NCI-H774 (cell line): ENCODE measurements around the gene HBE1.
"Not testable (repeated sequence)": the region's sequence is repeated elsewhere in the genome, so short reads cannot be mapped to it uniquely, and the experiment has no call there.

Experiments
- DNase-seq: peaks from one replicate; lab custom pipeline; 2025; lab: John Stamatoyannopoulos, UW

Gene HBE1

DNA sequence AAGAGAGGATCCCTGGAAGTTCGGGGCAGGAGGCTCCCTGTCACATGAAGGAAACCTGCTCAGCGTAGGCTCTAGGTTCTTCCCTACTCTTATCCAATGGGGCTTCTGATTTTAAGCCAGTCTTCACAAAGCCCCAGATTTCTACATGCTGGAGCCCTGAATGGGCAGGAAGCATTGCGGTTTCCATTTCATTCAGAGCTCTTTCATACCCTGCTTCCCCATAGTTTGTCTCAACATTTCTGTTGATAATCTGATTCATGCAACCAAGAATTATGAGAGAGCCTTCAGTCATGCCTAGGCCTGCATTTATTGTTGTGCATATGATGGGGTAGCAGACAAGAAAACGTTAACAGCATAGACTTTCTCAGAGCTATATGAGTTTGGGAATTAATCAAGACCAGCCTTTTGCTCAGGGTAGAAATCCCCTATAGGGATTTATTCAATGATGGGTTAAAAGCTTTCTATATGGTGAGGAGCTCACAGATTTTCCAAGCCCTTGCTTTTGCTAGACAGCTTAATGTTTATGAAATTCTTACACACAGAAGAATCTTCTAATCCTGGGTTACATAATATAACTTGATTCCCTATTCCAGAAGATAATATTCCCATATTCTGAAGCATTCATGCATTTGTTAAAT, 16.1 kb upstream of the HBE1 start:
- no peak for DNase-seq

DNA sequence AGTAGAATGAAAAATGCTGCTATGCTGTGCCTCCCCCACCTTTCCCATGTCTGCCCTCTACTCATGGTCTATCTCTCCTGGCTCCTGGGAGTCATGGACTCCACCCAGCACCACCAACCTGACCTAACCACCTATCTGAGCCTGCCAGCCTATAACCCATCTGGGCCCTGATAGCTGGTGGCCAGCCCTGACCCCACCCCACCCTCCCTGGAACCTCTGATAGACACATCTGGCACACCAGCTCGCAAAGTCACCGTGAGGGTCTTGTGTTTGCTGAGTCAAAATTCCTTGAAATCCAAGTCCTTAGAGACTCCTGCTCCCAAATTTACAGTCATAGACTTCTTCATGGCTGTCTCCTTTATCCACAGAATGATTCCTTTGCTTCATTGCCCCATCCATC, 14.9 kb upstream of the HBE1 start:
- no peak for DNase-seq

DNA sequence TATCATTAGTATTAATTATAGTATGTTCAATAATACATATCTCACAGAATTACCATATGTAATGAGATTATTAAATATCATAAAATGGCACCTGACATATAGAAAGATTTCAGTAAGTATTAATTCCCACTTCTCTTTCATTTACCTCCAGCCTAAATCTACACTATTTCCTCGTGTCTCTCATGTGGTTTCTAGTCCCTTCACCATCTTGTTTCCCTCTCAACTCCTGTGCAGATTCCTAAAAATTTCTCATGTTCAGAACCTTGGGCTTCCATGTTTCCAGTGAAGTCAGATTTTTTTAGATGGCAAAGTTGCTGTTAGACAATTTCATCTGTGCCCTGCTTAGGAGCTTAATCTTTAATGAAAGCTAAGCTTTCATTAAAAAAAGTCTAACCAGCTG, 14.1 kb upstream of the HBE1 start:
- no peak for DNase-seq

DNA sequence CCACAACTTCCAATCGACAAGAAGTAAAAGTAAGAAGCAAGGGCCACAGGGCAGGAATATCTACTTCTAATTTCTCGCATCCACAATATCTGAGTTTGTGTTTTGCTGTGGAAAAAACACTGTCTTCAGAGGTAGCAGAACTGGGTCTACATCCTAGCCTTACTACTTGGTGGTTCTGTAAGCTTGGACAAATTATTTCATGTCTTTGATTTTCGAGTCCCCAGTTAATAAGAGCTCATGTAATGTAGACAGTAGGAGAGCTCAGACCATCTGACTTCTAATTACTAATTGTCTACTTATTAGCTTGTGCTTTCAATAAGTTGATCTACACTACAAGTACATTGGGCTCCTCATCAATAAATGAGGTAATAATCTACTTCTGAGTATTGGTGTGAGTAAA, 13.3 kb upstream of the HBE1 start:
- no peak for DNase-seq

DNA sequence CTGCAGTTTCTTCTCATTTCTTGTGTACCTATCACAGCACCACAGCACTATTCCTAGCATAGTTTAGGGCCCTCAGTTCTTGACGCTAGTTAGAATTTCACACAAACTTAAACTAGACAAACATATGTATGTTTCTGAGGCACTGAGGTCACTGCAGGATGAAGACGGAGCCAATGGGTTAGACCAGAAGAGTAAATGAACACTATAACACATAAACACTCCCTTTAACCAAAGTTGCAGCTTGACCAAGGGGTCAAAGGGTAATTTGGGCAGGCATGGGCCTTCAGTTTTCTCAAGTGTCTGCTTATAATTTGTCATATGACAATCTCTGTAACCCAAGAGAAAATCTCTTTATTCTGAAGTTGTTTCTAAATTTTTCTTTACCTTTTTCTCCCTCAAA, 12.9 kb upstream of the HBE1 start:
- no peak for DNase-seq

DNA sequence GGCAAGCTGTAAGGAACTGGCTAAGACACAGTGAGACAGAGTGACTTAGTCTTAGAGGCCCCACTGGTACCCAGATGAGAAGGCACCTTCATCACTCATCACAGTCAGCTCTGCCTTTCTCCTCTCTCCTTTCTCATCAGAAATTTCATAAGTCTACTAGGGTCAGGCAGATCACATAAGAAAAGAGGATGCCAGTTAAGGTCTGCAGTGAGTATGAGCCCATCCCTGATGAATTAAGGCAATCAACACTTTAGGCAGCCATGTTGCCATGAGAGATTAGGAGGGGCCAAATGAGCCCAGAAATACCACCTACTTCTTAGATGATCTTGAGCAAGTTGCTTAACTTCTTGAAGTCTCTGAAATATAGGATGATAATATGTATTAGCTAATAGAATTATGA, 11.9 kb upstream of the HBE1 start:
- no peak for DNase-seq

DNA sequence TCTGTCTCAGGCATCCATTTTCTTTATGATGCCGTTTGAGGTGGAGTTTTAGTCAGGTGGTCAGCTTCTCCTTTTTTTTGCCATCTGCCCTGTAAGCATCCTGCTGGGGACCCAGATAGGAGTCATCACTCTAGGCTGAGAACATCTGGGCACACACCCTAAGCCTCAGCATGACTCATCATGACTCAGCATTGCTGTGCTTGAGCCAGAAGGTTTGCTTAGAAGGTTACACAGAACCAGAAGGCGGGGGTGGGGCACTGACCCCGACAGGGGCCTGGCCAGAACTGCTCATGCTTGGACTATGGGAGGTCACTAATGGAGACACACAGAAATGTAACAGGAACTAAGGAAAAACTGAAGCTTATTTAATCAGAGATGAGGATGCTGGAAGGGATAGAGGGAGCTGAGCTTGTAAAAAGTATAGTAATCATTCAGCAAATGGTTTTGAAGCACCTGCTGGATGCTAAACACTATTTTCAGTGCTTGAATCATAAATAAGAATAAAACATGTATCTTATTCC, 10.9 kb upstream of the HBE1 start:
- peak; percentile 19 for DNase-seq

DNA sequence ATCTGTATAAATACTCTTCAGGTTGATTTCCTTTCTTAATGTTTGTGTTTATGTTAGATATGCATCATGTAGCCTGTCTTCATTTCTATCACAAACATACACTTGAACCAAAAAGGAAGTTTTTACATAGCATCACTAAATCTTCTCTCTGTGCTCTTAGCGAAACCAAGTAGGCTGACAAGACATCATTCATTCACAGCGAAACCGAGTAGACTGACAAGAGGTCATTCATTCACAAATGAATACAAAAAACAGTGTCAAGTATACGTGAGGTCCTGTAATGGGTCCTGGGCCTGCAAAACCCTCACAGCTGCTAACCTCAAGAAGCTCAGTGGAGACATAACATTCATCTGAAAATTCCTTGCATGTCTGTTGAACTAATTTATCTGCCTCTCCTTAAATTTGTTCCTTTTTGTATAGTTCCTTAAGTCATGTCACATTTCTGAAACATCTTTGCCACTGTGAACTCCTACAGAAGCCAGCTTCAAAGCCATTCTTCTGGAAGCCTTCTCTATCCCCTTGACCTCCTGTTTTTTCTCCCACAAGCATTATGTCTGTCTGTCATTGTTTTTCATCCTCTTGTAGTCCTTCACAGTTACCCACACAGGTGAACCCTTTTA, 9.8 kb upstream of the HBE1 start:
- no peak for DNase-seq

DNA sequence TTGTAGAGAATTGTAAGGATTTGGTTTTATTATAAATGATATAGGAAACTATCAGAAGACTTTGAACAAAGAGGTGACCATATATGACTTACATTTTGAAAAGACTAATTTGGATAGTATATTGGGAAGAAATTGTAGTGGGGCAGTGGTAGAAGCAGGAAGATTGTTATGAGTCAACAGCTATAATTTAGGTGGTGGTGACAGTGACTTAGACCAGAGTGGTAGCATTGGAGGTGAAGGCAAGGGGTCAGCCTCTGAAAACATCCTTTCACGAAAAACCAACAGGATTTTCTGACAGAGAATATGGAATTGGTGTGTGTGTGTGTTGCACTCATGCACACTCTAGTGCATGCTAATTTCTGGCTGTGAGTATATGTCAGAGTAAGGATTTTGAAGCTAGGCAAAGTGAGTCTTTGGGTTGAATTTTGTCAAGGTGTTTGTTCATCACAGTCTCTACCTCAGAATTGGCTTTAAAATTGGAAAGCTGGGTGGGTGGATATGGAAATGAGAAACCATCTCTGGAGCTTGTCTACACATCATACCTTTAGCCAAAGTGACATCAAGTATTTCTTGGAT, 8.2 kb upstream of the HBE1 start:
- DNase-seq: no peak

DNA sequence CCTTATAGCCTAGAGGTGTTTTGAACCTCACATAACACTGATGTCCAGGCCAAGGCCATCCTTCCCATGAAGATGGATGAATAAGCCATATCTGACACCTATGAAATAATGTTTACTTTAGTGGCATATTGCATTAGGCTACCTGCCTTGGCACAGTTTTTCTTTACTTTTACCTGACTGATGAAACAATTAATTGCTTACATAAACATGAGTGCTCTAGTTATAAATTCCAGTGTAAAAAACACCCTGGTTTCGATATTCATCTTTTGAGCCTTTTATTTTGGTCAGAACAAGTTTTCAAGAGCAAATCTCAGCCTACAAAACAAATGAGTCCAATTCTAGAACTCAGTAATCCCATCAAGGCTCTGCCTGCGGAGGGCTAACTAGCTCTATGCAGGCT, 7.0 kb upstream of the HBE1 start:
- DNase-seq: no peak

DNA sequence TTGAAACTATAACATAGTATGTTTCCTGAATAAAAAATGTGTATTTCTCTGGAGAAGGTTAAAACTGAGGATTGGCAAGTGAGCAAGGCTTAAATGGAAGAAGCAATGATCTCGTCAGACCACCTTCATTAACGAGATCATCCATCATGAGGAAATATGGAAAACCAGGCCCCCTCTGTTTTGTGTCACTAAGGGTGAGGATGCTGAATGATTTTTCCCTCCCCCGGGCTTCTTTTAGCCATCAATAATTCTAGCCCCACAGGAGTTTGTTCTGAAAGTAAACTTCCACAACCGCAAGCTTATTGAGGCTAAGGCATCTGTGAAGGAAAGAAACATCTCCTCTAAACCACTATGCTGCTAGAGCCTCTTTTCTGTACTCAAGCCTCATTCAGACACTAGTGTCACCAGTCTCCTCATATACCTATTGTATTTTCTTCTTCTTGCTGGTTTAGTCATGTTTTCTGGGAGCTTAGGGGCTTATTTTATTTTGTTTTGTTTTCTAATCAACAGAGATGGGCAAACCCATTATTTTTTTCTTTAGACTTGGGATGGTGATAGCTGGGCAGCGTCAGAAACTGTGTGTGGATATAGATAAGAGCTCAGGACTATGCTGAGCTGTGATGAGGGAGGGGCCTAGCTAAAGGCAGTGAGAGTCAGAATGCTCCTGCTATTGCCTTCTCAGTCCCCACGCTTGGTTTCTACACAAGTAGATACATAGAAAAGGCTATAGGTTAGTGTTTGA, 5.8 kb upstream of the HBE1 start:
- no peak for DNase-seq

DNA sequence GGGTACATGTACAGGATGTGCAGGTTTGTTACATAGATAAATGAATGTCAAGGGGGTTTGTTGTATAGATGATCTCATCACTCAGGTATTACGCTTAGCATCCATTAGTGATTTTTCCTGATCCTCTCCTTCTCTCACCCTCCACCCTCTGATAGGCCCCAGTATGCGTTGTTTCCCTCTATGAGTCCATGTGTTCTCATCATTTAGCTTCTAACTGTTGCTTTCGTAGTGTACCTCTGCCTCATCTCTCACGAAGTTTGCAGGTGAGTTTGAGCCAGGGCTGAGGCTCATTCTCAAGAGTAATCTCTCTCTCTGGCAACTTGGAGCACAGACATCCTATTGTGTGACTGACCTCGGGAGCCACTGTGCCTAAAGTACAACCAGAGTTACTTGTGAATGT, 4.7 kb upstream of the HBE1 start:
- DNase-seq: no peak

DNA sequence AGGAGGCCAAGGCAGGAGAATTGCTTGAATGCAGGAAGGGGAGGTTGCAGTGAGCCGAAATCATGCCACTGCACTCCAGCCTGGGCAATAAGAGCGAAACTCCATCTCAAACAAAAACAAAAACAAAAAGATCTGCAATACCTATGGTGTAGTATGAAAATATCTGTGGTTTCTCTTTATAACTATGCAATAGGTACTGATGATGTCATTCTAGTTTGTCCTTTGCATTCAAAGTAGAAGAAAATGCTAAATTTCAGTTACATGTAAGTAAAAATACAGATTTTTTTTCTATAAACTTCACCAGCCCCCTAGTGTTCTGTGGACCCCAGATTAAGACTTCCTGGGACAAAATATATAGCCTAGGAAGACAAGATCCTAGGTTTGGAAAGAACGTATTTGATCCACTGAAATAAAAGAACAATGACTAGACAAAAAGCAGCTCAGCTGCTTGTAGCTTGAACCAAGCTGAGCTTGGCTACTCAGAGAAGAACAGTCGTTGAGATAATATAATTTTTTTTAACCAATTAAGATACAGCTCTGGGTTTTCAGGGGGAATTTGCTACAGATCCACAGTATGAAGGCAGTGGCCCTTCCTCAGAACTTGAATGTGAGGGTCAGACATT, 2.8 kb upstream of the HBE1 start:
- no peak for DNase-seq

DNA sequence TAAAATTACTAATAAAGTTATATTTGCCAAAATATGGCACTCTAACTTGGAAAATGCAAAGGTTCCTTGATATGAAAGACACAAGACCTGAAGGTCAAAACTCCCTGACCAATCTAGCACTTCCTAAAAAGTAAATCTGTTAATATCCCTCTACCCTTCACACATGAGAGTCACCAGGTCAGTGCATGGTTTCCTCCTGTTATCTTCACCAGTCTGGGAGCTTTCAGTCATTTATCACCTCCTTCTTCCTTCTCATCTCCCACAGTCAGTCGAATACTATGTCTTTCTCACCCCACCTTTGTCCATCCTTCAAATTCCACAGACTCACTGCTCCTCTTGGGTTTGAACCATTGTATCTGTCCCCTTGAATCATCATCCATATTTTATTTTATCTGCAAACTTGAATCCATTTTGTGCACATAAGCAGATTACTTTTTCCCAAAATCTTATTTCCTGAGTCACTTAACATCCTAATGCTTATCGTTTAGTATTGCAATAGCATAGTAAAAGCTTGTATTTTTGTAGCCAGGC, 2.6 kb downstream of the HBE1 start:
- no peak for DNase-seq

DNA sequence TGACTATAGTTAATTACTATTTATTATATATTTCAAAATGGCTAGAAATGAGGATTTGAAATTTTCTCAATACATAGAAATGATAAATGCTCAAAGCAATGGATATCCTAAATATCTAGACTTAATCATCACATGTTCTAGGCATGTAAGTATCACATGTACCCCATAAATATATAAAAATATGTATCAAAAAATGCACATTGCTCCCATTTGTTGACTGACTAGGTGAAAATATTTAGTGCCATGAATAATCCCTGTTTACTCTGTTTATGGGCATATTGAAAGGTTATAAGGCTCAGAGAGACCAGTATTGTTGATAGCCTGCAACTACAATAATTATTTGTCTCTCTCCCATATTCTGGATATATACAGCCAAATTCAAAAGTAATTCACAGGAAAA, 3.1 kb downstream of the HBE1 start:
- no peak for DNase-seq

DNA sequence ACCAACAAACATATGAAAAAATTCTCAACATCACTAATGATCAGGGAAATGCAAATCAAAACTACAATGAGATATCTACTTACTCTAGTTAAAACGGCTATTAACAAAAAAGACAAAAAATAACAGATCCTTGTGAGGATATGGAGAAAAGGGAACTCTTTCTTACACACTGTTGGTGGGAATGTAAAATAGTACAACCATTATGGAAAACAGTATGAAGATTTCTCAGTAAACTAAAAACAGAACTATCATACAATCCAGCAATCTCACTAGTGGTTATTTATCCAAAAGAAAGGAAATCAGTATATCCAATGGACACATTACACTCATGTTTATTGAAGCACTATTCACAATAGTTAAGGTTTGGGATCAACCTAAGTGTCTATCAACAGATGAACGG, 3.9 kb downstream of the HBE1 start:
- no peak for DNase-seq

DNA sequence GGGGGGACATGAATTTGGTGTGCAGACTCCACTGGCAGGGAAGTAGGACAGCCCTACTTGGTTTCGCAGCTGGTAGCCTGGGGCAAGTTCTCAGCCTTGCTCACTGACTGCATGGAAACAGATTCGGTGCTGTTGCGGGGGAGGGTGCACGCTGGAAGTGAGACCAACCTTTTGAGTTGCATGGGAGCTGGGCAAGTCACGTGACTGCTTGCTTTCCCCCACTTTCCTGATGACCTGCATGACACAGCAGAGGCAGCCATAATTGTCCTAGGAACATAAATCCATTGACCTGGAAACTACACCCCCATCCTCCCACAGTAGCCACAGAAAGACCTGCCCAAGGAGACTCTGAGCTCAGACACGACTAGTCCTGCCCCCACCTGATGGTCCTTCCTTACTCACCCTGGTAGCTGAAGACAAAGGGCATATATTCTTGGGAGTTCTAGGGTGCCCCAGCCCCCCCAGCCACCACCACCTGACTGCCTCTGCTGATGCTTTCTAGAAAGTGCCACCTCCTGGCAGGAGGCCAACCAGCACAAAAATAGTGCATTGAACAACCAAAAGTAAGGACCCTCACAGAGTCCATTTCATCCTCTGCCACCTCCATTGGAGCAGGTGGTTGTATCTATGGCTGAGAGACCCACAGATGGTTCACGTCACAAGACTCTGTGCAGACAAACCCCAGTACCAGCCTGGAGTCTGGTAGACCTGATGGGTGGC, 11.0 kb downstream of the HBE1 start:
- no peak for DNase-seq

DNA sequence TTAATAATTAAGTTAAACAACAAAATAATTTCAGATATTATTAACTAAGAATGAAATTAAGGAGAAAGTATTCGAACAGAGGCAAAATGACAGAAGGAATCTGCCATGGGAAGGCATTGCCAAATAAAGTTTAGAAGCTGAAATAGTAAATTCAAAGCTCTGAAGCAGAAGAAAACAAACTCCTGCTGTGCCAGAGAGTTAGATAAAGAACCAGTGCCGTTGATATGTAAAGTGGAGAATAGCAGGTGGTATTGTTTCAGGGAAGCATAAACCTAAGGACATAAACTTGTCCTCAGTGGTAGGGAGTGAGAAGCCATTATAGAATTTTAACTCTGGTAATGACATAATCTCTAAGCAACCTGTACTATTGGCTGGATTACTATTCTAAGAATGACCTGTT, 12.4 kb downstream of the HBE1 start:
- no peak for DNase-seq

DNA sequence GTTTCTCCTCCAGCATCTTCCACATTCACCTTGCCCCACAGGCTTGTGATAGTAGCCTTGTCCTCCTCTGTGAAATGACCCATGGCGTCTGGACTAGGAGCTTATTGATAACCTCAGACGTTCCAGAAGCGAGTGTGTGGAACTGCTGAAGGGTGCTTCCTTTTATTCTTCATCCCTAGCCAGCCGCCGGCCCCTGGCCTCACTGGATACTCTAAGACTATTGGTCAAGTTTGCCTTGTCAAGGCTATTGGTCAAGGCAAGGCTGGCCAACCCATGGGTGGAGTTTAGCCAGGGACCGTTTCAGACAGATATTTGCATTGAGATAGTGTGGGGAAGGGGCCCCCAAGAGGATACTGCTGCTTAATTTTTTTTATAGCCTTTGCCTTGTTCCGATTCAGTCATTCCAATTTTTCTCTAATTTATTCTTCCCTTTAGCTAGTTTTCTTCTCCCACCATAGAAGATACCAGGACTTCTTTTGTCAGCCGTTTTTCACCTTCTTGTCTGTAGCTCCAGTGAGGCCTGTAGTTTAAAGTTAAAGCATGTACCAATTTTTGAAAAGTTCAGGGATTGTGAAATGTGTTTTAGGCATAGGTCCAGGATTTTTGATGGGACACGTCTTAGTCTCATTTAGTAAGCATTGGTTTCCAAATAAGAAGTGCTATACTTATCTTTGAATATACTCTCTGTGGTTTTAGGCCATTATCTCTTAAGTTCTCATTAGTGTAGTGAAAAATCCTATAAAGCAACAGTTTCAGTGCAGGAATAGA, 14.9 kb downstream of the HBE1 start, which contains the start of gene HBG2:
HBG2 (minus strand) TSS at position 136 of the 768 bp plus-strand sequence; CDS start at position 83, 53 bp downstream.
- DNase-seq: not testable (repeated sequence)

DNA sequence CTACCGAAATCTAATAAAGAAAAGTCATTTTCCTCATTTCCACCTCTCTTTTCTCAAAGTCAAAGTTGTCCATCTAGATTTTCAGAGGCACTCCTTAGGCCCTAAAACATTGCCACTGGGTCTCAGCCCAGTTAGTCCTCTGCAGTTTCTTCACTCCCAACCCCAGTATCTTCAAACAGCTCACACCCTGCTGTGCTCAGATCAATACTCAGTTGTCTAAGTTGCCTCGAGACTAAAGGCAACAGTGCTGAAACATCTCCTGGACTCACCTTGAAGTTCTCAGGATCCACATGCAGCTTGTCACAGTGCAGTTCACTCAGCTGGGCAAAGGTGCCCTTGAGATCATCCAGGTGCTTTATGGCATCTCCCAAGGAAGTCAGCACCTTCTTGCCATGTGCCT, 15.7 kb downstream of the HBE1 start:
- not testable (repeated sequence) for DNase-seq

DNA sequence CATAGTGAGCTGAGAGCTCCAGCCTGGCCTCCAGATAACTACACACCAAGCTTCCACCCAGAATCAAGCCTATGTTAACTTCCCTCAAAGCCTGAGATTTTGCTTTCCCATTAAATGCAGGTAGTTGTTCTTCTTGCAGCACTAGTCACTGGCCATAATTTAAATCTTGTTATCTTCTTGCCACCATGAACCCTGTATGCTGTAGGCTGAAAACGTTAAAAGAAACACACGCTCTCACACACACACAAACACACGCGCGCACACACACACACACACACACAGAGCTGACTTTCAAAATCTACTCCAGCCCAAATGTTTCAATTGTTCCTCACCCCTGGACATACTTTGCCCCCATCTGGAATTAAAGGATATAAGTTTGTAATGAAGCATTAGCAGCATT, 16.3 kb downstream of the HBE1 start:
- not testable (repeated sequence) for DNase-seq
